ENCODE results near the gene GALNS.

The GALNS gene

GRCh38 chr16:88878967-88879787 lies 22.4 kb upstream of the GALNS start:
- TF ChIP-seq ZC3H10 (CRISPR knock-in tag; IDR thresholded peaks at IDR 0.05) (no peak), ZFP30 (CRISPR knock-in tag; IDR thresholded peaks at IDR 0.05) (no peak), ZNF8 (CRISPR knock-in tag; IDR thresholded peaks at IDR 0.05) (no peak), BACH2 (CRISPR knock-in tag; IDR thresholded peaks at IDR 0.05; ENCODE audit: borderline replicate concordance) (no peak), ZNF565 (CRISPR knock-in tag; conservative IDR thresholded peaks at IDR 0.05; ENCODE audit: low read depth) (no peak), RARB (CRISPR knock-in tag; IDR thresholded peaks at IDR 0.05) (no peak), ESRRG (CRISPR knock-in tag; IDR thresholded peaks at IDR 0.05) (no peak), TSHZ2 (CRISPR knock-in tag; IDR thresholded peaks at IDR 0.05) (no peak), ZNF70 (CRISPR knock-in tag; IDR thresholded peaks at IDR 0.05) (no peak), TOX (CRISPR knock-in tag; IDR thresholded peaks at IDR 0.05; ENCODE audit: borderline replicate concordance) (no peak), ISL1 (CRISPR knock-in tag; IDR thresholded peaks at IDR 0.05) (no peak), PPARA (CRISPR knock-in tag; IDR thresholded peaks at IDR 0.05; ENCODE audit: borderline replicate concordance) (no peak)
- TF ChIP-seq, protein P1, sequence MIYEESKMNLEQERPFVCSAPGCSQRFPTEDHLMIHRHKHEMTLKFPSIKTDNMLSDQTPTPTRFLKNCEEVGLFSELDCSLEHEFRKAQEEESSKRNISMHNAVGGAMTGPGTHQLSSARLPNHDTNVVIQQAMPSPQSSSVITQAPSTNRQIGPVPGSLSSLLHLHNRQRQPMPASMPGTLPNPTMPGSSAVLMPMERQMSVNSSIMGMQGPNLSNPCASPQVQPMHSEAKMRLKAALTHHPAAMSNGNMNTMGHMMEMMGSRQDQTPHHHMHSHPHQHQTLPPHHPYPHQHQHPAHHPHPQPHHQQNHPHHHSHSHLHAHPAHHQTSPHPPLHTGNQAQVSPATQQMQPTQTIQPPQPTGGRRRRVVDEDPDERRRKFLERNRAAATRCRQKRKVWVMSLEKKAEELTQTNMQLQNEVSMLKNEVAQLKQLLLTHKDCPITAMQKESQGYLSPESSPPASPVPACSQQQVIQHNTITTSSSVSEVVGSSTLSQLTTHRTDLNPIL (CRISPR knock-in tag; IDR thresholded peaks at IDR 0.05; ENCODE audit: low read depth): no peak
- TF ChIP-seq, protein P2, sequence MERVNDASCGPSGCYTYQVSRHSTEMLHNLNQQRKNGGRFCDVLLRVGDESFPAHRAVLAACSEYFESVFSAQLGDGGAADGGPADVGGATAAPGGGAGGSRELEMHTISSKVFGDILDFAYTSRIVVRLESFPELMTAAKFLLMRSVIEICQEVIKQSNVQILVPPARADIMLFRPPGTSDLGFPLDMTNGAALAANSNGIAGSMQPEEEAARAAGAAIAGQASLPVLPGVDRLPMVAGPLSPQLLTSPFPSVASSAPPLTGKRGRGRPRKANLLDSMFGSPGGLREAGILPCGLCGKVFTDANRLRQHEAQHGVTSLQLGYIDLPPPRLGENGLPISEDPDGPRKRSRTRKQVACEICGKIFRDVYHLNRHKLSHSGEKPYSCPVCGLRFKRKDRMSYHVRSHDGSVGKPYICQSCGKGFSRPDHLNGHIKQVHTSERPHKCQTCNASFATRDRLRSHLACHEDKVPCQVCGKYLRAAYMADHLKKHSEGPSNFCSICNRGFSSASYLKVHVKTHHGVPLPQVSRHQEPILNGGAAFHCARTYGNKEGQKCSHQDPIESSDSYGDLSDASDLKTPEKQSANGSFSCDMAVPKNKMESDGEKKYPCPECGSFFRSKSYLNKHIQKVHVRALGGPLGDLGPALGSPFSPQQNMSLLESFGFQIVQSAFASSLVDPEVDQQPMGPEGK (CRISPR knock-in tag; IDR thresholded peaks at IDR 0.05; ENCODE audit: borderline replicate concordance): no peak
- TF ChIP-seq, protein P3, sequence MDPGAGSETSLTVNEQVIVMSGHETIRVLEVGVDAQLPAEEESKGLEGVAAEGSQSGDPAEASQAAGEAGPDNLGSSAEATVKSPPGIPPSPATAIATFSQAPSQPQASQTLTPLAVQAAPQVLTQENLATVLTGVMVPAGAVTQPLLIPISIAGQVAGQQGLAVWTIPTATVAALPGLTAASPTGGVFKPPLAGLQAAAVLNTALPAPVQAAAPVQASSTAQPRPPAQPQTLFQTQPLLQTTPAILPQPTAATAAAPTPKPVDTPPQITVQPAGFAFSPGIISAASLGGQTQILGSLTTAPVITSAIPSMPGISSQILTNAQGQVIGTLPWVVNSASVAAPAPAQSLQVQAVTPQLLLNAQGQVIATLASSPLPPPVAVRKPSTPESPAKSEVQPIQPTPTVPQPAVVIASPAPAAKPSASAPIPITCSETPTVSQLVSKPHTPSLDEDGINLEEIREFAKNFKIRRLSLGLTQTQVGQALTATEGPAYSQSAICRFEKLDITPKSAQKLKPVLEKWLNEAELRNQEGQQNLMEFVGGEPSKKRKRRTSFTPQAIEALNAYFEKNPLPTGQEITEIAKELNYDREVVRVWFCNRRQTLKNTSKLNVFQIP (CRISPR knock-in tag; IDR thresholded peaks at IDR 0.05; ENCODE audit: borderline replicate concordance, low read depth): no peak
- TF ChIP-seq, protein P4, sequence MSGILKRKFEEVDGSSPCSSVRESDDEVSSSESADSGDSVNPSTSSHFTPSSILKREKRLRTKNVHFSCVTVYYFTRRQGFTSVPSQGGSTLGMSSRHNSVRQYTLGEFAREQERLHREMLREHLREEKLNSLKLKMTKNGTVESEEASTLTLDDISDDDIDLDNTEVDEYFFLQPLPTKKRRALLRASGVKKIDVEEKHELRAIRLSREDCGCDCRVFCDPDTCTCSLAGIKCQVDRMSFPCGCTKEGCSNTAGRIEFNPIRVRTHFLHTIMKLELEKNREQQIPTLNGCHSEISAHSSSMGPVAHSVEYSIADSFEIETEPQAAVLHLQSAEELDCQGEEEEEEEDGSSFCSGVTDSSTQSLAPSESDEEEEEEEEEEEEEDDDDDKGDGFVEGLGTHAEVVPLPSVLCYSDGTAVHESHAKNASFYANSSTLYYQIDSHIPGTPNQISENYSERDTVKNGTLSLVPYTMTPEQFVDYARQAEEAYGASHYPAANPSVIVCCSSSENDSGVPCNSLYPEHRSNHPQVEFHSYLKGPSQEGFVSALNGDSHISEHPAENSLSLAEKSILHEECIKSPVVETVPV (CRISPR knock-in tag; IDR thresholded peaks at IDR 0.05): no peak
- no peak for ATAC-seq

GRCh38 chr16:88878356-88878755 lies 21.6 kb upstream of the GALNS start:
- TF ChIP-seq TCF4 (CRISPR knock-in tag; IDR thresholded peaks at IDR 0.05; ENCODE audit: borderline replicate concordance): no peak
- no peak for TF ChIP-seq ZC3H10 (CRISPR knock-in tag; IDR thresholded peaks at IDR 0.05)
- no peak for TF ChIP-seq ARNTL (CRISPR knock-in tag; IDR thresholded peaks at IDR 0.05; ENCODE audit: borderline replicate concordance, low read depth)
- TF ChIP-seq CSDC2 (CRISPR knock-in tag; IDR thresholded peaks at IDR 0.05): no peak
- TF ChIP-seq ZFP3 (CRISPR knock-in tag; IDR thresholded peaks at IDR 0.05): no peak
- TF ChIP-seq ESRRG (CRISPR knock-in tag; IDR thresholded peaks at IDR 0.05): no peak
- no peak for TF ChIP-seq GLIS3 (CRISPR knock-in tag; IDR thresholded peaks at IDR 0.05)
- TF ChIP-seq, protein P1 (CRISPR knock-in tag; IDR thresholded peaks at IDR 0.05; ENCODE audit: low read depth): no peak
- no peak for TF ChIP-seq RARB (CRISPR knock-in tag; IDR thresholded peaks at IDR 0.05)
- TF ChIP-seq, protein P3 (CRISPR knock-in tag; IDR thresholded peaks at IDR 0.05; ENCODE audit: borderline replicate concordance, low read depth): no peak
- TF ChIP-seq OSR1 (CRISPR knock-in tag; IDR thresholded peaks at IDR 0.05): no peak
- ATAC-seq: no peak

Measured in SK-N-SH treated with all-trans-retinoic acid at 6 μM for 48 hours (cell line).